ENCODE measurements around the gene INTS11. TPM values are rescaled to one million over a fixed set of nuclear protein-coding genes. Genes with fewer than 3 reads are reported as not detected.
"Not testable (repeated sequence)": the region's sequence is repeated elsewhere in the genome, so short reads cannot be mapped to it uniquely, and the experiment has no call there.

Gene INTS11
- polyA plus RNA-seq, 1 donor (not counting 4 experiments of a cell fraction or from before 2014, with no cell fraction given): 70.4 TPM

DNA sequence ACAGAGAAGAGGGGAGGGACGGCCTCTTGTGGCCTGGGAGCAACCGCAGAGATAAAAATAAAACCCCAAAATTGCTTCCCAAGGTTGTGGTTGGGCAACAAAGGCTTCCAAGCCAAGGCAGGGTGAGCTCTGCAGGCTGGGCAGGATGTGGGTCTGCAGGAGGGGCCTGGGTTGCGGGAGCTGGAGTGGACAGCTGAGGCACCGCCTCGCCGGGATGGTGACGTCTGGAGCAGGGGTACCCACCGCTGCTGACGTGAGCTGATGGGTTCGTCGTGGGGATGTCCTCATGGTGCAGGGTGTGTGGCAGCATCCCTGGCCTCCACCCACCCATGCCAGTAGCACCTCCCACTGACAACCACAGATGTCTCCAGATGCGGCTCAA, 46.9 kb upstream of the INTS11 start:
- TF ChIP-seq, protein P1, sequence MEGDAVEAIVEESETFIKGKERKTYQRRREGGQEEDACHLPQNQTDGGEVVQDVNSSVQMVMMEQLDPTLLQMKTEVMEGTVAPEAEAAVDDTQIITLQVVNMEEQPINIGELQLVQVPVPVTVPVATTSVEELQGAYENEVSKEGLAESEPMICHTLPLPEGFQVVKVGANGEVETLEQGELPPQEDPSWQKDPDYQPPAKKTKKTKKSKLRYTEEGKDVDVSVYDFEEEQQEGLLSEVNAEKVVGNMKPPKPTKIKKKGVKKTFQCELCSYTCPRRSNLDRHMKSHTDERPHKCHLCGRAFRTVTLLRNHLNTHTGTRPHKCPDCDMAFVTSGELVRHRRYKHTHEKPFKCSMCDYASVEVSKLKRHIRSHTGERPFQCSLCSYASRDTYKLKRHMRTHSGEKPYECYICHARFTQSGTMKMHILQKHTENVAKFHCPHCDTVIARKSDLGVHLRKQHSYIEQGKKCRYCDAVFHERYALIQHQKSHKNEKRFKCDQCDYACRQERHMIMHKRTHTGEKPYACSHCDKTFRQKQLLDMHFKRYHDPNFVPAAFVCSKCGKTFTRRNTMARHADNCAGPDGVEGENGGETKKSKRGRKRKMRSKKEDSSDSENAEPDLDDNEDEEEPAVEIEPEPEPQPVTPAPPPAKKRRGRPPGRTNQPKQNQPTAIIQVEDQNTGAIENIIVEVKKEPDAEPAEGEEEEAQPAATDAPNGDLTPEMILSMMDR (optimal IDR thresholded peaks at IDR 0.05 in 1 of 3, IDR thresholded peaks at IDR 0.05 in 1 of 3, conservative IDR thresholded peaks at IDR 0.05 in 1 of 3; ENCODE audit: extremely low read depth in 1 of 3, insufficient read depth in 2 of 3, low read length in 3 of 3): no peak
- no peak for TF ChIP-seq EZH2 (IDR thresholded peaks at IDR 0.05; ENCODE audit: low read length)

DNA sequence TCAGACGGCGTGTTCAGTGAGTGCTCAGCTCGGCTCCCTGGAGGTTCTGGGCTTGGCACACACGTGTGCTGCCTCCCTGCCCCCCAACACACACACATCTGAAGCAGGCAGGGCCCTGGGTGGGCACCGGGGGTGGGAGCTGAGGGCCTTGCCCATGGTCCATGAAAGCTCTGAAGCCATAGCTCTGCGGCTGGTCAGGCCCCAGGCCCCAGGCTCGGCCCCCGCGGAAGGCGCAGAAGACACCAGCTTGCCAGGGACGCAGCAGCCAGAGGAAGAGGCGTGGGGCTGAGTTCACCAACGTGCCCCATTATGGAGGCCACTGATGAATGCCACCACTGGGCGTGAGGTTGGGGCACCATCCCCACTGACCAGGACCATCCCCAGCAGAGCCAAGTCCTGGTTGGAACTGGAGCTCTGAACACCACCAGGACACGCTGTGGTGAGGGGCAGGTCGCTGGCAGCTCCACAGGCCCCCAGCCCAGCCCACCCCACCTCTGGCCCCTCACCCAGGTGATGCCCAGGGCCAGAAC, 46.4 kb upstream of the INTS11 start:
- H3K9me1 ChIP-seq (ENCODE audit: control insufficient read depth, extremely low read depth, insufficient read depth, low read length): no peaks in the 10 kb centered on the region
- peaks cover 7% of the 10 kb centered on the region for H3K9me3 ChIP-seq (ENCODE audit: control insufficient read depth, low read depth, low read length)
- H3K27me3 ChIP-seq (ENCODE audit: control insufficient read depth, extremely low read depth, insufficient read depth, low read length): no peaks in the 10 kb centered on the region
- no peak for FAIRE-seq
- no peak overlapping the region for H2AFZ ChIP-seq (ENCODE audit: control insufficient read depth, low read length)
- dilution Hi-C loops (cut with MboI; ENCODE audit: extremely low pct_ligation_motif_present, low sequenced_read_pairs): no loop called here
- H3K27ac ChIP-seq (ENCODE audit: control insufficient read depth, insufficient read depth, low read length): no peak overlapping the region
- DNase-seq (ENCODE audit: low read depth, low spot score): no peak
- H3K4me2 ChIP-seq (ENCODE audit: control insufficient read depth, extremely low read depth, insufficient read depth, low read depth, low read length): no peak overlapping the region
- H3K79me2 ChIP-seq (ENCODE audit: control insufficient read depth, insufficient read depth, low read length): peaks cover 30% of the 10 kb centered on the region
- H3K9ac ChIP-seq (ENCODE audit: control insufficient read depth, extremely low read depth, insufficient read depth, low read length): no peak overlapping the region
- no peaks in the 10 kb centered on the region for H4K20me1 ChIP-seq (ENCODE audit: control insufficient read depth, extremely low read depth, insufficient read depth, low read length)
- H3K4me3 ChIP-seq (ENCODE audit: control insufficient read depth in 2 of 3, extremely low read depth in 1 of 3, insufficient read depth in 2 of 3, low read depth in 1 of 3, low read length in 3 of 3): no peak overlapping the region
- H3K4me1 ChIP-seq (ENCODE audit: control insufficient read depth, extremely low read depth, insufficient read depth, low read length): peaks cover 10% of the 10 kb centered on the region
- TF ChIP-seq EZH2 (IDR thresholded peaks at IDR 0.05; ENCODE audit: low read length): no peak
- TF ChIP-seq, protein P1 (optimal IDR thresholded peaks at IDR 0.05 in 1 of 3, IDR thresholded peaks at IDR 0.05 in 1 of 3, conservative IDR thresholded peaks at IDR 0.05 in 1 of 3; ENCODE audit: extremely low read depth in 1 of 3, insufficient read depth in 2 of 3, low read length in 3 of 3): no peak
- H3K36me3 ChIP-seq (ENCODE audit: control insufficient read depth in 2 of 2, extremely low read depth in 1 of 2, insufficient read depth in 2 of 2, low read length in 2 of 2): peaks cover 3 to 8% of the 10 kb centered on the region in 2 experiments

More for the DNA sequence above, 46.9 kb upstream of the INTS11 start:
- Histone ChIP-seq H2AFZ (ENCODE audit: control insufficient read depth, low read length) (no peak overlapping the region), H3K27ac (ENCODE audit: control insufficient read depth, insufficient read depth, low read length) (no peak overlapping the region), H3K9me1 (ENCODE audit: control insufficient read depth, extremely low read depth, insufficient read depth, low read length) (no peaks in the 10 kb centered on the region), H3K4me2 (ENCODE audit: control insufficient read depth, extremely low read depth, insufficient read depth, low read depth, low read length) (no peak overlapping the region), H3K9me3 (ENCODE audit: control insufficient read depth, low read depth, low read length) (peaks cover 7% of the 10 kb centered on the region), H3K4me1 (ENCODE audit: control insufficient read depth, extremely low read depth, insufficient read depth, low read length) (peaks cover 12% of the 10 kb centered on the region), H3K36me3 (ENCODE audit: control insufficient read depth in 2 of 2, extremely low read depth in 1 of 2, insufficient read depth in 2 of 2, low read length in 2 of 2) (peaks cover 3 to 8% of the 10 kb centered on the region in 2 experiments), H3K9ac (ENCODE audit: control insufficient read depth, extremely low read depth, insufficient read depth, low read length) (no peak overlapping the region), H3K79me2 (ENCODE audit: control insufficient read depth, insufficient read depth, low read length) (peaks cover 30% of the 10 kb centered on the region), H4K20me1 (ENCODE audit: control insufficient read depth, extremely low read depth, insufficient read depth, low read length) (no peaks in the 10 kb centered on the region), H3K27me3 (ENCODE audit: control insufficient read depth, extremely low read depth, insufficient read depth, low read length) (no peaks in the 10 kb centered on the region), H3K4me3 (ENCODE audit: control insufficient read depth in 2 of 3, extremely low read depth in 1 of 3, insufficient read depth in 2 of 3, low read depth in 1 of 3, low read length in 3 of 3) (no peak overlapping the region)
- dilution Hi-C loops (cut with MboI; ENCODE audit: extremely low pct_ligation_motif_present, low sequenced_read_pairs): no loop called here
- FAIRE-seq (no peak), DNase-seq (ENCODE audit: low read depth, low spot score) (no peak)

DNA sequence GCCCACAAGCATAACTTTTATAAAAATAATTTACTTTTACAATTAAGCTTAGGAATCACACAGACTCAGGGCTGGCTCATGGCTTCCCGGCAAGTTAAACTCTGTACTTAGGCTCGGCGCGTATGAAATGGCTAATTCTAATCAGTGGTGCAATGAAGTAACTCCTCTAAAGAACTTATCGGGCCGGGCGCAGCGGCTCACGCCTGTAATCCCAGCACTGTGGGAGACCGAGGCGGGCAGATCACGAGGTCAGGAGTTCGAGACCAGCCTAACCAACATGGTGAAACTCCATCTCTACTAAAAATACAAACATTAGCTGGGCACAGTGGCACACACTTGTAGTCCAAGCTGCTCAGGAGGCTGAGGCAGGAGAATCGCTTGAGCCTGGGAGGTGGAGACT, 45.6 kb upstream of the INTS11 start:
- H3K9me1 ChIP-seq (ENCODE audit: control insufficient read depth, extremely low read depth, insufficient read depth, low read length); H3K36me3 ChIP-seq (ENCODE audit: control insufficient read depth in 2 of 2, extremely low read depth in 1 of 2, insufficient read depth in 2 of 2, low read length in 2 of 2); H3K27me3 ChIP-seq (ENCODE audit: control insufficient read depth, extremely low read depth, insufficient read depth, low read length); H3K4me3 ChIP-seq (ENCODE audit: control insufficient read depth in 2 of 3, extremely low read depth in 1 of 3, insufficient read depth in 2 of 3, low read depth in 1 of 3, low read length in 3 of 3); FAIRE-seq; H3K4me2 ChIP-seq (ENCODE audit: control insufficient read depth, extremely low read depth, insufficient read depth, low read depth, low read length); H3K9me3 ChIP-seq (ENCODE audit: control insufficient read depth, low read depth, low read length); H3K9ac ChIP-seq (ENCODE audit: control insufficient read depth, extremely low read depth, insufficient read depth, low read length); H4K20me1 ChIP-seq (ENCODE audit: control insufficient read depth, extremely low read depth, insufficient read depth, low read length); H3K27ac ChIP-seq (ENCODE audit: control insufficient read depth, insufficient read depth, low read length); DNase-seq (ENCODE audit: low read depth, low spot score); H2AFZ ChIP-seq (ENCODE audit: control insufficient read depth, low read length); dilution Hi-C loops (cut with MboI; ENCODE audit: extremely low pct_ligation_motif_present, low sequenced_read_pairs); H3K4me1 ChIP-seq (ENCODE audit: control insufficient read depth, extremely low read depth, insufficient read depth, low read length): not testable (repeated sequence)
- H3K79me2 ChIP-seq (ENCODE audit: control insufficient read depth, insufficient read depth, low read length): peaks cover 30% of the 10 kb centered on the region
